DND-41 (cell line): ENCODE data around the gene CSRP1.
A peak's percentile ranks its signal among the peaks of the same experiment; 100 is the strongest.
"Not testable (repeated sequence)": the region's sequence is repeated elsewhere in the genome, so short reads cannot be mapped to it uniquely, and the experiment has no call there.

Experiments
- ATAC-seq: fragments of 200-7000 bp; cut with Tn5 transposase; 3 replicates; pipeline ENCODE4 v1.9.1; 2021; ENCODE audit warnings: low read depth; ENCODE audit not compliant: insufficient read depth
- DNase-seq: peaks from one replicate; pipeline ENCODE4 v3.0.0-alpha.2; 2020
- H2AFZ ChIP-seq: 2 replicates; pipeline ENCODE4 v1.6.0; 2012; ENCODE audit warnings: low read depth, low read length
- H3K27ac ChIP-seq: 2 replicates; pipeline ENCODE4 v1.5.1; 2012; ENCODE audit warnings: low read length, inconsistent platforms
- H3K27me3 ChIP-seq: fragments of 200-600 bp; sonication (generic); 2 replicates; pipeline ENCODE4 v1.6.0; 2012; ENCODE audit warnings: low read length, mild to moderate bottlenecking, inconsistent platforms; ENCODE audit not compliant: insufficient read depth, poor library complexity
- H3K36me3 ChIP-seq: 2 replicates; pipeline ENCODE4 v1.5.1; 2012; ENCODE audit warnings: low read length, inconsistent platforms; ENCODE audit not compliant: insufficient read depth
- H3K4me1 ChIP-seq: 2 replicates; pipeline ENCODE4 v1.5.1; 2012; ENCODE audit warnings: mild to moderate bottlenecking, low read length; ENCODE audit not compliant: insufficient read depth
- H3K4me2 ChIP-seq: 2 replicates; pipeline ENCODE4 v1.6.0; 2012; ENCODE audit warnings: mild to moderate bottlenecking, moderate library complexity, low read length, inconsistent platforms; ENCODE audit not compliant: insufficient read depth
- H3K4me3 ChIP-seq, 2 experiments: fragments of 200-600 bp in 1 of 2; shearing (Covaris generic) in 1 of 2; 2 replicates each; pipeline ENCODE4 v1.5.1; 2012 to 2016; ENCODE audit warnings: inconsistent platforms in 2 of 2, low read length in 2 of 2, mild to moderate bottlenecking in 2 of 2, low read depth in 1 of 2, moderate library complexity in 1 of 2
- H3K79me2 ChIP-seq: 2 replicates; pipeline ENCODE4 v1.6.0; 2012; ENCODE audit warnings: low read length, inconsistent platforms; ENCODE audit not compliant: insufficient read depth
- H3K9ac ChIP-seq: 2 replicates; pipeline ENCODE4 v1.6.0; 2012; ENCODE audit warnings: low read depth, mild to moderate bottlenecking, inconsistent platforms, low read length, moderate library complexity
- H3K9me3 ChIP-seq: 2 replicates; pipeline ENCODE4 v1.5.1; 2012; ENCODE audit warnings: low read length, moderate library complexity, mild to moderate bottlenecking, inconsistent platforms; ENCODE audit not compliant: insufficient read depth, severe bottlenecking
- H4K20me1 ChIP-seq: 2 replicates; pipeline ENCODE4 v1.6.0; 2012; ENCODE audit warnings: low read length; ENCODE audit not compliant: insufficient read depth
- CTCF ChIP-seq: IDR thresholded peaks from 2 replicates; pipeline ENCODE4 v1.5.1; 2012; ENCODE audit warnings: borderline replicate concordance, low read length, moderate library complexity, mild to moderate bottlenecking; ENCODE audit not compliant: poor library complexity, severe bottlenecking; ENCODE audit errors: extremely low read depth
- EZH2 ChIP-seq: IDR thresholded peaks from 3 replicates; pipeline ENCODE4 v1.6.1; 2012; ENCODE audit warnings: borderline replicate concordance, low read depth, mild to moderate bottlenecking, moderate library complexity, low read length, inconsistent platforms; ENCODE audit not compliant: severe bottlenecking

CSRP1 gene

DNA sequence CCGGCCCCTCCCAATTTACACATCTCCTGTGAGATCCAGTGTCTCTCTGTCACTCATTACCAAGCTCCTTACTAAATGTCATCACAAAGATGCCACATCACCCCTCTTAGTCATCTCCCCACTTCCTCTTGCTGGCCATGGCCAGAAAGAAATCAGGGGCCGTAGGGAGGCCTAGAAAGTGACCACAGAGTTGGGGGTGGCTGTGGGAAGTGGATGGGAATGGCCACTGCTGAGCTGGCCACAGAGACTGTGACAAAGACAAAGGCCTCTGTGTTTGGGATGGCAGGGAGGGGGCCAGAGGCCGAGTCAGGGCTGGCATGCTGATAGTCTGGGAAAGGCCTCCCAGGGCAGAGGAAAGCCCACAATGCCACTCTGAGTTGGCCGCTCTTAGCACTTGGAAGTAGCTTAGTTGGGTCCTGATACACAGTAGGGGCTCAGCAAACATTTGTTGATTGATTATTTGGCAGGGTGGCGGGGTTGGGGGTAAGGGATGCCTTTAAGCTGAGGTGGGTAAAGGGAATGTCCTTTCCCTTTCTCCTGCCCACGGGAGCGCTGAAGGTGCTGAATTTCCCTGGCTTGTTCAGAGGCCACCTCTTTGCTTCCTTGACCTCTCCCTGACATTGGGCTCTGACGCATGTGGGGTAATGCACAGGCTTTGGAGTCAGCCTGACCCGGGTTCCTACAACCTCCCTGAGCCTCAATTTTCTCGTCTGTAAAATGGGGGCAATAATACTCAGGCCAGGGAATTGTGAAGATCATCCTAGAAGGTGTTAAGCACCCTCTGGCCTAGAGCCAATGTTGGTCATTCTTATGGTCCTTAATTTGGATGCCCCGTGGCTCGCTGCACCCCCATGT, 45.2 kb upstream of the CSRP1 start:
- H4K20me1 ChIP-seq: 0 out of 2 replicates have a peak, but pooled peaks cover 3% of the 10 kb centered on the region
- H3K79me2 ChIP-seq: no peaks in the 10 kb centered on the region
- DNase-seq (no peak), ATAC-seq (no peak)
- H3K27me3 ChIP-seq: peaks cover 4% of the 10 kb centered on the region
- no peaks in the 10 kb centered on the region for H3K9me3 ChIP-seq
- no peak overlapping the region for H3K9ac ChIP-seq
- no peak overlapping the region for H2AFZ ChIP-seq
- H3K4me3 ChIP-seq: no peak overlapping the region
- no peaks in the 10 kb centered on the region for H3K36me3 ChIP-seq
- TF ChIP-seq CTCF (no peak), EZH2 (no peak)
- no peak overlapping the region for H3K27ac ChIP-seq
- no peaks in the 10 kb centered on the region for H3K4me1 ChIP-seq
- H3K4me2 ChIP-seq: no peak overlapping the region

DNA sequence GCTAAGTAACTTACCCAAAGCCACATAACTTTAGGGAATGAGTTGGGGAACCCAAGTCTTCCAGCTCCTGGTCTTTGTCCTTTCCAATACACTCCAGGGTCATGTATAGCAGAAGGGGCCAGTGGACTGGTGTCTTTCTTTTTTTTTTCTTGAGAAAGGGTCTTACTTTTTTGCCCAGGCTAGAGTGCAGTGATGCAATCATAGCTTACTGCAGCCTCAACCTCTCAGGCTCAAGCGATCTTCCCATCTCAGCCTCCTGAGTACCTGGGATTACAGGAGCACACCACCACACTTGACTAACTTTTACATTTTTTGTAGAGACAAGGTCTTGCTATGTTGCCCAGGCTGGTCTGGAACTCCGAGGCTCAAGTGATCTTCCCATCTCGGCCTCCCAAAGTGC, 44.2 kb upstream of the CSRP1 start:
- Histone ChIP-seq H3K79me2 (no peaks in the 10 kb centered on the region), H3K27ac (no peak overlapping the region)
- no peak for TF ChIP-seq CTCF
- TF ChIP-seq EZH2: no peak

DNA sequence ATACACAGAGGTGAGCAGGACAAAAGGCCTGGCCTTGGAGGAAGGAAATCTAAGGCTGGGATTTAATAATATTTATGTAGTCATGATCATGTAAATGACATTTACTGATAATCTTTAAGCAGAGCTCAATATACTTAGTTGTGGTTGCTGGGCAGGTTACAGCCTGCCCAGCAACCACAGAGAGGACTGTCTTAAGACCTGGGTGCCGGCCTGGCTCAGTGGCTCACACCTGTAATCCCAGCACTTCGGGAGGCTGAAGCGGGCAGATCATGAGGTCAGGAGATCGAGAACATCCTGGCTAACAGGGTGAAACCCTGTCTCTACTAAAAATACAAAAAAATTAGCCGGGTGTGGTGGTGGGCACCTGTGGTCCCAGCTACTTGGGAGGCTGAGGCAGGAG, 42.6 kb upstream of the CSRP1 start:
- not testable (repeated sequence) for H4K20me1 ChIP-seq, H3K79me2 ChIP-seq, H2AFZ ChIP-seq, ATAC-seq, H3K9ac ChIP-seq, H3K27me3 ChIP-seq, H3K4me2 ChIP-seq, H3K36me3 ChIP-seq, DNase-seq, H3K9me3 ChIP-seq, H3K27ac ChIP-seq, H3K4me1 ChIP-seq, H3K4me3 ChIP-seq

More for the DNA sequence above, 44.2 kb upstream of the CSRP1 start:
- no peaks in the 10 kb centered on the region for H3K4me1 ChIP-seq
- no peaks in the 10 kb centered on the region for H3K36me3 ChIP-seq
- no peak overlapping the region for H3K4me2 ChIP-seq
- H3K9ac ChIP-seq: no peak overlapping the region
- no peak for DNase-seq
- H3K4me3 ChIP-seq: no peak overlapping the region
- H3K9me3 ChIP-seq: no peaks in the 10 kb centered on the region
- no peak for ATAC-seq
- peaks cover 4% of the 10 kb centered on the region; the same call in 1 of the 2 replicates for H4K20me1 ChIP-seq
- H2AFZ ChIP-seq: no peak overlapping the region
- H3K27me3 ChIP-seq: peaks cover 4% of the 10 kb centered on the region

DNA sequence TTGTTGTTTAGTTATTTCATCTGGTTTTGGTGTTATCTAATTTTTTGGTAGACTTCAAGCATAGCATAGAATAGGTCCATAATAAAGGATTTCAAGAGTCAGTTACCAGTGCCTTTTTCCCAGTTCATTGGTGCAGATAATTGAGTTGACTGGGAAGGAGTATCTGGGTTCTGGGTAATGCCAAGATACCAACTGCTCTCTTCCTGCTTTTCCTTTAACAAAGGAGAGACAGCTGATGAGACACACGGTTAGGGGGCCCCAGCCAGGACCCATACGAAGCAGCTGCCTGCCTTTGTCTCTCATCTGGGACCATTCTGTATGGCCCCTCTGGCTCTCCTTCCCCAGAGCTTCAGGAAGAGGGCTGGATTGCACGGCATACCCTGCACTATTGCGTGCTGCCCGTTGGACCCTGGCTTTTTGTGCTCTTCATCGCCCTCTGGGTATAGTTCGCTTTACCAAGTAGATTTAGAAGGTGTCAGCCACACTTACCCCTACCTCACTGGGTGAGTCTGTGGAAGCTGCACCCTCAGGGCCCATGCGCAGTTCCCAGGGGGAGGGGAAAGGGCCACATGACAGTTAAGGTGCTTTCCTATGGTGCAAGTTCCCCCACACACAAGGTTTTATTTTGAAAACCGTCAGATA, 39.0 kb upstream of the CSRP1 start:
- TF ChIP-seq CTCF (peak; percentile 27), EZH2 (no peak)
- Histone ChIP-seq H3K27me3 (no peaks in the 10 kb centered on the region), H2AFZ (no peak overlapping the region), H3K9me3 (no peaks in the 10 kb centered on the region), H3K9ac (no peak overlapping the region), H4K20me1 (peaks cover 3% of the 10 kb centered on the region; the same call in 1 of the 2 replicates), H3K36me3 (no peaks in the 10 kb centered on the region), H3K4me1 (no peaks in the 10 kb centered on the region), H3K79me2 (no peaks in the 10 kb centered on the region), H3K4me3 (no peak overlapping the region), H3K27ac (no peak overlapping the region), H3K4me2 (no peak overlapping the region)
- ATAC-seq (no peak; the same call in 2 of the 3 replicates), DNase-seq (no peak)
